KMS-11 (cell line): ENCODE data around the gene HIF3A.
"Not testable (repeated sequence)": the region's sequence is repeated elsewhere in the genome, so short reads cannot be mapped to it uniquely, and the experiment has no call there.

Experiments
- H2AFZ ChIP-seq: fragments of 200-600 bp; sonication (generic); 2 replicates; pipeline ENCODE4 v1.6.1; 2016; ENCODE audit warnings: antibody characterized with exemption, mixed run types, low read depth
- H3K27ac ChIP-seq: fragments of 200-600 bp; sonication (generic); 2 replicates; pipeline ENCODE4 v1.6.1; 2016; ENCODE audit warnings: mild to moderate bottlenecking, mixed run types
- H3K27me3 ChIP-seq: fragments of 200-600 bp; sonication (generic); 2 replicates; pipeline ENCODE4 v1.6.1; 2017; ENCODE audit warnings: mild to moderate bottlenecking, low read depth, mixed run types, moderate library complexity; ENCODE audit not compliant: insufficient read depth
- H3K36me3 ChIP-seq: fragments of 200-600 bp; sonication (generic); 2 replicates; pipeline ENCODE4 v1.6.1; 2017; ENCODE audit warnings: mild to moderate bottlenecking, mixed run types; ENCODE audit not compliant: insufficient read depth
- H3K4me1 ChIP-seq: fragments of 200-600 bp; sonication (generic); 2 replicates; pipeline ENCODE4 v1.6.1; 2016; ENCODE audit warnings: mild to moderate bottlenecking, low read depth, mixed run types; ENCODE audit not compliant: poor library complexity, severe bottlenecking
- H3K4me2 ChIP-seq: fragments of 200-600 bp; sonication (generic); 2 replicates; pipeline ENCODE4 v1.7.0; 2016; ENCODE audit warnings: mild to moderate bottlenecking, mixed run types
- H3K4me3 ChIP-seq: fragments of 200-600 bp; sonication (generic); IDR thresholded peaks from 2 replicates; pipeline ENCODE4 v1.6.1; 2017; ENCODE audit warnings: low read depth, low read length, mixed read lengths; ENCODE audit not compliant: insufficient read depth
- H3K79me2 ChIP-seq: fragments of 200-600 bp; sonication (generic); 2 replicates; pipeline ENCODE4 v1.6.1; 2016; ENCODE audit warnings: low read depth, mixed run types; ENCODE audit not compliant: insufficient read depth
- H3K9ac ChIP-seq: fragments of 200-600 bp; sonication (generic); 2 replicates; pipeline ENCODE4 v1.6.1; 2016; ENCODE audit warnings: mild to moderate bottlenecking, mixed run types
- H4K20me1 ChIP-seq: fragments of 200-600 bp; sonication (generic); 2 replicates; pipeline ENCODE4 v1.6.1; 2016; ENCODE audit warnings: mild to moderate bottlenecking, mixed run types; ENCODE audit not compliant: insufficient read depth
- CTCF ChIP-seq: fragments of 200-600 bp; sonication (generic); conservative IDR thresholded peaks from 2 replicates; pipeline ENCODE4 v1.6.1; 2017; ENCODE audit warnings: low read depth, mild to moderate bottlenecking, antibody characterized with exemption, low read length, moderate library complexity, mixed read lengths

Gene HIF3A

DNA sequence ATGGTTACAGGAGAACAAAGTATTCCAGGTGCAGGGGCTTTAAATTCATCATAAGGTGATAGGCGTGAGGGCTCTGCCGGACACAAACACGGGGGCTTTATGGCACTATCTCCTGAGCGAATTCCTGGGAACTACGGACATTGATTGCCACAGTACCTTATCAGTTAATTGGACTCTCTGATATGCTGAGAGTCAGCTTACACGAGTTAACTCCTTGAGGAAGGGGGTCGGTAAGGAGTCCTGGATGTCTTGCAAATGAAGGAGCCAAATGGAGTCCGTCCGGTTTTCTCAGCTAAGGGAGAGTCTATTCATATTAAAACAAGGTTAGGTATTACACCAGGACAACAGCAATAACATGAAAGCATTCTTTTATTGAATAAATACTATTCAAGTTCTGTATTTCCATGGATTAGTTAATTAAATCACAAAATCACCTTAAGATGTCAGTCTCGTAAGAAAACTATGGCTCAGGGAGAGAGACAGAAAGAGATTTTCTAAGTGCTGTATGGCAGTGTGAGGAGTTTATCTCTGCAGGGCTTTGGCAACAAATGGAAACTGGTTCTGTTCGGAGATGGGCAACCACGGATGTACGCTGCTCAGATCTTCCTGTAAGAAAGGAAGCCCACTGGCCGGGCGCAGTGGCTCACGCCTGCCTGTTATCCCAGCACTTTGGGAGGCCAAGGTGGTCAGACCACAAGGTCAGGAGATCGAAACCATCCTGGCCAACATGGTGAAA is 26.2 kb upstream of the HIF3A start:
- Histone ChIP-seq H2AFZ (no peak overlapping the region), H3K27ac (no peak overlapping the region), H3K4me2 (no peak overlapping the region), H3K4me1 (no peaks in the 10 kb centered on the region), H3K4me3 (no peak overlapping the region), H4K20me1 (no peaks in the 10 kb centered on the region), H3K36me3 (no peaks in the 10 kb centered on the region), H3K27me3 (peaks cover 78% of the 10 kb centered on the region; the same call in 1 of the 2 replicates), H3K79me2 (no peaks in the 10 kb centered on the region), H3K9ac (no peak overlapping the region)
- TF ChIP-seq CTCF = no peak

GRCh38 chr19:46271481-46272197 is 25.2 kb upstream of the HIF3A start:
- Histone ChIP-seq H3K4me2 (no peak overlapping the region), H3K79me2 (no peaks in the 10 kb centered on the region), H3K27me3 (peaks cover 74% of the 10 kb centered on the region; the same call in 1 of the 2 replicates), H3K36me3 (no peaks in the 10 kb centered on the region), H2AFZ (no peak overlapping the region), H4K20me1 (no peaks in the 10 kb centered on the region), H3K4me1 (no peaks in the 10 kb centered on the region), H3K27ac (no peak overlapping the region), H3K4me3 (no peak overlapping the region), H3K9ac (no peak overlapping the region)
- TF ChIP-seq CTCF = no peak

GRCh38 chr19:46273931-46274330 is 22.9 kb upstream of the HIF3A start:
- not testable (repeated sequence) for H3K4me2 ChIP-seq, H3K79me2 ChIP-seq, H3K36me3 ChIP-seq, H3K9ac ChIP-seq, H3K4me1 ChIP-seq, H2AFZ ChIP-seq, H4K20me1 ChIP-seq, H3K4me3 ChIP-seq, H3K27ac ChIP-seq
- peaks cover 67% of the 10 kb centered on the region; the same call in 1 of the 2 replicates for H3K27me3 ChIP-seq

DNA sequence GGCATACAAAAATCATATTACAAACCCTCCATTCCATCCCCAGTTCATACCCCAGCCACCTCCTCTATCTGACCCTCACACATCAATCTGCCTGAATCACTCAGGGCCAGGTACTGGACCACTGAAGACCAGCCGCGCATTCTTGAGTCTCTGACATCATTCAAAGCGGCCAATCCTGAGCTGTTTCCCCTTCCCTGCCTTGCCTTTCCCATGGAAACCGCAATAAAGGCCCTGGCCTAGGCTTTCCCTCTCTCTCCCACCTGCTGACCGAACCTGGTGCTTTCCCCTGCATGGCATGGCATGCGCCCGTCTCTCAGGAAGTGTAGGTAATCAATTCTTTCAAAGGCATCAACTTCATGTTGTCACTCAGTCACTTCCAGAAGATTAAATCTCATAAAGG is 17.7 kb upstream of the HIF3A start:
- Histone ChIP-seq H3K9ac (no peak overlapping the region), H3K79me2 (no peaks in the 10 kb centered on the region), H4K20me1 (no peaks in the 10 kb centered on the region), H3K4me3 (no peak overlapping the region), H3K4me2 (no peak overlapping the region), H3K27ac (no peak overlapping the region), H3K27me3 (peaks cover 44% of the 10 kb centered on the region), H3K4me1 (no peaks in the 10 kb centered on the region), H2AFZ (no peak overlapping the region), H3K36me3 (no peaks in the 10 kb centered on the region)
- no peak for TF ChIP-seq CTCF

DNA sequence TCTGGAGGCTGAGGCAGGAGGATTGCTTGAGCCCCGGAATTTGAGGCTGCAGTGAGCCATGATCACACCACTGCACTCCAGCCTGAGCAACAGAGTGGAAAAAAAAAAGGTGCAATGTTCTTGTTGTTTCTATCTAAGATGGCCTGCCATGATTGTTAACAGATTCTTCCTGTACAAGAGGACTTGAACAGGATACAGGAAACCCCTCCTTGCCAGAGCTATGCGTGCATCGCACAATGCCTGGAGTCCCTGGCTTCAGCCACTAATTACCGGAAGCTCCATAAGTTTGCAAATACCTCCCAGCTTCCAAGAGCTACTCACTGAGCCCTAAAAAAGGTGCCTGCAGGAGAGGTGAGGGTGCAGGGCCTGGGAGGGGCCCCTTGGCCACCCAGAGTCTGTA is 13.1 kb upstream of the HIF3A start:
- Histone ChIP-seq H3K36me3 (no peaks in the 10 kb centered on the region), H3K27ac (no peak overlapping the region), H3K9ac (no peak overlapping the region), H3K4me3 (no peak overlapping the region), H4K20me1 (no peaks in the 10 kb centered on the region), H3K79me2 (no peaks in the 10 kb centered on the region), H3K4me1 (no peaks in the 10 kb centered on the region), H3K4me2 (no peak overlapping the region), H3K27me3 (peaks cover 46% of the 10 kb centered on the region), H2AFZ (no peak overlapping the region)
- no peak for TF ChIP-seq CTCF
